ENCODE measurements around the gene CHD2. TPM values are rescaled to one million over a fixed set of nuclear protein-coding genes. Genes with fewer than 3 reads are reported as not detected.
A peak's percentile ranks its signal among the peaks of the same experiment; 100 is the strongest.
"Not testable (repeated sequence)": the region's sequence is repeated elsewhere in the genome, so short reads cannot be mapped to it uniquely, and the experiment has no call there.

Gene CHD2
- total RNA-seq, 1 donor from 2014 or later, result 89.9 TPM

GRCh38 chr15:93032515-93033206 lies 132.5 kb downstream of the CHD2 start:
- not testable (repeated sequence) for DNase-seq (ENCODE audit: extremely low spot score, unreplicated experiment); H3K4me3 Mint-ChIP-seq (ENCODE audit: unreplicated experiment); H3K27ac Mint-ChIP-seq (ENCODE audit: unreplicated experiment); H3K36me3 Mint-ChIP-seq (ENCODE audit: unreplicated experiment); H3K27me3 Mint-ChIP-seq (ENCODE audit: unreplicated experiment); H3K9me3 Mint-ChIP-seq (ENCODE audit: unreplicated experiment)
- peaks cover 31% of the 10 kb centered on the region for H3K4me1 Mint-ChIP-seq (ENCODE audit: unreplicated experiment)

- no peak overlapping the region for H3K4me3 Mint-ChIP-seq (ENCODE audit: unreplicated experiment)
- no peak for TF ChIP-seq CTCF (IDR thresholded peaks at IDR 0.05)
- no peak for DNase-seq (ENCODE audit: extremely low spot score, unreplicated experiment)
- no peak overlapping the region for H3K27ac Mint-ChIP-seq (ENCODE audit: unreplicated experiment)
- H3K4me1 Mint-ChIP-seq (ENCODE audit: unreplicated experiment), result peaks cover 32% of the 10 kb centered on the region
- peaks cover under 1% of the 10 kb centered on the region for H3K36me3 Mint-ChIP-seq (ENCODE audit: unreplicated experiment)
- no peaks in the 10 kb centered on the region for H3K27me3 Mint-ChIP-seq (ENCODE audit: unreplicated experiment)
- no peaks in the 10 kb centered on the region for H3K9me3 Mint-ChIP-seq (ENCODE audit: unreplicated experiment)
These were observed 133.4 kb downstream of the CHD2 start for GRCh38 chr15:93033434-93034045.

- no peaks in the 10 kb centered on the region for H3K36me3 Mint-ChIP-seq (ENCODE audit: unreplicated experiment)
- H3K9me3 Mint-ChIP-seq (ENCODE audit: unreplicated experiment), result no peaks in the 10 kb centered on the region
- DNase-seq (ENCODE audit: extremely low spot score, unreplicated experiment), result no peak
- H3K4me1 Mint-ChIP-seq (ENCODE audit: unreplicated experiment), result peaks cover 24% of the 10 kb centered on the region
- TF ChIP-seq CTCF (IDR thresholded peaks at IDR 0.05), result no peak
- no peak overlapping the region for H3K4me3 Mint-ChIP-seq (ENCODE audit: unreplicated experiment)
- no peaks in the 10 kb centered on the region for H3K27me3 Mint-ChIP-seq (ENCODE audit: unreplicated experiment)
- H3K27ac Mint-ChIP-seq (ENCODE audit: unreplicated experiment), result no peak overlapping the region
These were observed 134.4 kb downstream of the CHD2 start for GRCh38 chr15:93034512-93034911.

- Mint-ChIP-seq H3K36me3 (ENCODE audit: unreplicated experiment) (no peaks in the 10 kb centered on the region), H3K27me3 (ENCODE audit: unreplicated experiment) (no peaks in the 10 kb centered on the region), H3K4me3 (ENCODE audit: unreplicated experiment) (no peak overlapping the region), H3K27ac (ENCODE audit: unreplicated experiment) (no peak overlapping the region), H3K9me3 (ENCODE audit: unreplicated experiment) (no peaks in the 10 kb centered on the region), H3K4me1 (ENCODE audit: unreplicated experiment) (peaks cover 16% of the 10 kb centered on the region)
- no peak for DNase-seq (ENCODE audit: extremely low spot score, unreplicated experiment)
- TF ChIP-seq CTCF (IDR thresholded peaks at IDR 0.05), result no peak
These were observed 135.2 kb downstream of the CHD2 start for GRCh38 chr15:93035092-93035915.

GRCh38 chr15:93035953-93036810 lies 136.1 kb downstream of the CHD2 start:
- no peaks in the 10 kb centered on the region for H3K9me3 Mint-ChIP-seq (ENCODE audit: unreplicated experiment)
- H3K36me3 Mint-ChIP-seq (ENCODE audit: unreplicated experiment), result no peaks in the 10 kb centered on the region
- no peak for DNase-seq (ENCODE audit: extremely low spot score, unreplicated experiment)
- no peaks in the 10 kb centered on the region for H3K27me3 Mint-ChIP-seq (ENCODE audit: unreplicated experiment)
- no peak overlapping the region for H3K4me3 Mint-ChIP-seq (ENCODE audit: unreplicated experiment)
- no peak overlapping the region for H3K27ac Mint-ChIP-seq (ENCODE audit: unreplicated experiment)
- H3K4me1 Mint-ChIP-seq (ENCODE audit: unreplicated experiment), result peaks cover 12% of the 10 kb centered on the region
- peak; percentile 66 for TF ChIP-seq CTCF (IDR thresholded peaks at IDR 0.05)

All from osteocyte (in vitro differentiated cells).